ENCODE data around the gene DDAH1.

DDAH1 gene

GRCh38 chr1:85393490-85393889 is 71.5 kb downstream of the DDAH1 start:
- DNase-seq (ENCODE audit: low read depth) = no peak

- no peak for DNase-seq (ENCODE audit: low read depth)
Observed at GRCh38 chr1:85388416-85388815, 76.5 kb downstream of the DDAH1 start.

GRCh38 chr1:85387781-85388180 is 77.2 kb downstream of the DDAH1 start:
- DNase-seq (ENCODE audit: low read depth) = no peak

- no peak for DNase-seq (ENCODE audit: low read depth)
Observed at GRCh38 chr1:85386068-85386722, 78.8 kb downstream of the DDAH1 start.

- DNase-seq (ENCODE audit: low read depth) = no peak
Observed at GRCh38 chr1:85379203-85380136, 85.5 kb downstream of the DDAH1 start.

- DNase-seq (ENCODE audit: low read depth) = no peak
Observed at GRCh38 chr1:85378534-85378933, 86.4 kb downstream of the DDAH1 start.

- DNase-seq (ENCODE audit: low read depth) = no peak
Observed at GRCh38 chr1:85376356-85376755, 88.6 kb downstream of the DDAH1 start.

- DNase-seq (ENCODE audit: low read depth) = no peak
Observed at GRCh38 chr1:85375493-85375892, 89.5 kb downstream of the DDAH1 start.

GRCh38 chr1:85374160-85374559 is 90.8 kb downstream of the DDAH1 start:
- no peak for DNase-seq (ENCODE audit: low read depth)

- no peak for DNase-seq (ENCODE audit: low read depth)
Observed at GRCh38 chr1:85373378-85373708, 91.6 kb downstream of the DDAH1 start.

GRCh38 chr1:85372683-85373377 is 92.1 kb downstream of the DDAH1 start:
- no peak for DNase-seq (ENCODE audit: low read depth)

- DNase-seq (ENCODE audit: low read depth) = no peak
Observed at GRCh38 chr1:85371021-85371420, 93.9 kb downstream of the DDAH1 start.

- no peak for DNase-seq (ENCODE audit: low read depth)
Observed at GRCh38 chr1:85368073-85368770, 96.7 kb downstream of the DDAH1 start.

- DNase-seq (ENCODE audit: low read depth) = no peak
Observed at GRCh38 chr1:85366391-85367170, 98.4 kb downstream of the DDAH1 start.

GRCh38 chr1:85365851-85366250 is 99.1 kb downstream of the DDAH1 start:
- DNase-seq (ENCODE audit: low read depth) = no peak

- DNase-seq (ENCODE audit: low read depth) = no peak
Observed at GRCh38 chr1:85363521-85363920, 101.4 kb downstream of the DDAH1 start.

GRCh38 chr1:85363092-85363491 is 101.9 kb downstream of the DDAH1 start:
- no peak for DNase-seq (ENCODE audit: low read depth)

GRCh38 chr1:85361606-85362296 is 103.2 kb downstream of the DDAH1 start:
- DNase-seq (ENCODE audit: low read depth) = no peak

GRCh38 chr1:85360730-85361493 is 104.0 kb downstream of the DDAH1 start:
- DNase-seq (ENCODE audit: low read depth) = no peak
